GM20000 (cell line): ENCODE data around the gene VSIG10.
A peak's percentile ranks its signal among the peaks of the same experiment; 100 is the strongest.
"Not testable (repeated sequence)": the region's sequence is repeated elsewhere in the genome, so short reads cannot be mapped to it uniquely, and the experiment has no call there.

ENCODE experiments used
- DNase-seq: peaks from one replicate; pipeline ENCODE4 v3.0.0; 2012; ENCODE audit warnings: low spot score
- CTCF ChIP-seq: IDR thresholded peaks from 2 replicates; pipeline ENCODE4 v1.5.1; 2012; ENCODE audit warnings: mild to moderate bottlenecking, control low read depth; ENCODE audit errors: extremely low read depth, missing control alignments

VSIG10 gene

GRCh38 chr12:118140825-118141224, 37.0 kb upstream of the VSIG10 start:
- no peak for TF ChIP-seq CTCF

GRCh38 chr12:118137148-118137678, 33.4 kb upstream of the VSIG10 start:
- no peak for DNase-seq
- TF ChIP-seq CTCF, result no peak

More at GRCh38 chr12:118140825-118141224, 37.0 kb upstream of the VSIG10 start:
- DNase-seq, result no peak

GRCh38 chr12:118136559-118137003, 32.8 kb upstream of the VSIG10 start:
- peak; percentile 73 for DNase-seq

DNA sequence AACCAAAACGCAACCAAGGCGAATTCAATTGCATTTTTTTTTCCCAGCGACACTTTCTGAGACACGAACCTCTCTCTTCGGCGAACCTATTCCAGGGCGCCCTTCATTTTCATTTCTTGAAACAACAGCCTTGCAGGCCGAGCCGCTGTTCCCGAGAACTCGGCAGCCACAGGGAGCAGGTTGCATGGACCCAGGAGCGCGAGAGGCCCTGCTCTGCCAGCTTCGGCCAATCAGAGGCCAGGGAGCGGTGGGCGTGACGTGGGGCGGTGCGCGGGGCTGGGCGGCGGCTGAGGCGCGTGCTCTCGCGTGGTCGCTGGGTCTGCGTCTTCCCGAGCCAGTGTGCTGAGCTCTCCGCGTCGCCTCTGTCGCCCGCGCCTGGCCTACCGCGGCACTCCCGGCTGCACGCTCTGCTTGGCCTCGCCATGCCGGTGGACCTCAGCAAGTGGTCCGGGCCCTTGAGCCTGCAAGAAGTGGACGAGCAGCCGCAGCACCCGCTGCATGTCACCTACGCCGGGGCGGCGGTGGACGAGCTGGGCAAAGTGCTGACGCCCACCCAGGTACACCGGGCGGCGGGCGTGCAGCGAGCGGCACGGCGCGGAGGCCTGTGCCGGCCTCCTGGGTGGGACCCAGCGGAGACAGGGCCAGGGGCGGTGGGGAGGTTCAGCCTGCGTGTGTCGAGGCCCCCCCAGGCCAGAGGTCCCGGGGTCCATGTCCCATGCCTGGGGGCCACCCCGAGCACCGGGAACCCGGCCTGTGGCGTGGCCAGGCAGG, 32.2 kb upstream of the VSIG10 start, which contains the start of gene PEBP1:
PEBP1 (plus strand) TSS at position 337 of the 771 bp plus-strand sequence; CDS start at position 423, 86 bp downstream.
- DNase-seq, result peak; percentile 96
- no peak for TF ChIP-seq CTCF

More at GRCh38 chr12:118136559-118137003, 32.8 kb upstream of the VSIG10 start:
- TF ChIP-seq CTCF, result no peak

DNA sequence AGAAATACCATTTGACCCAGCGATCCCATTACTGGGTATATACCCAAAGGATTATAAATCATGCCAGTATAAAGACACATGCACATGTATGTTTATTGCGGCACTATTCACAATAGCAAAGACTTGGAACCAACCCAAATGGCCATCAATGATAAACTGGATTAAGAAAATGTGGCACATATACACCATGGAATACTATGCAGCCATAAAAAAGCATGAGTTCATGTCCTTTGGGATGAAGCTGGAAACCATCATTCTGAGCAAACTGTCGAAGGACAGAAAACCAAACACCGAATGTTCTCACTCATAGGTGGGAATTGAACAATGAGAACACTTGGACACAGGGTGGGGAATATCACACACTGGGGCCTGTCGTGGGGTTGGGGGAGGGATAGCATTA, 25.6 kb upstream of the VSIG10 start:
- not testable (repeated sequence) for DNase-seq

DNA sequence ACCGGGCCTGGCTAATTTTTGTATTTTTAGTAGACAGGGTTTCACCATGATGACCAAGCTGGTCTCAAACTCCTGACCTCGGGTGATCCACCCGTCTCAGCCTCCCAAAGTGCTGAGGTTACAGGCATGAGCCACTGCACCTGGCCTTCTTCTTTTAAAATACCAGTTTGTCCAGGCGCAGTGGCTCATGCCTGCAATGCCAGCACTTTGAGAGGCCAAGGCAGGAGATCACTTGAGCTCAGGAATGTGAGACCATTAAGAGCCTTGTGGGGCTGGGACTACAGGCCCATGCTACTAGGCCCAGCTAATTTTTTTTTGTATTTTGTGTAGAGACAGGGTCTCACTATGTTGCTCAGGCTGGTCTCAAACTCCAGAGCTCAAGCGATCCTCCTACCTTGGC, 24.1 kb upstream of the VSIG10 start:
- no peak for DNase-seq
- TF ChIP-seq CTCF, result no peak

DNA sequence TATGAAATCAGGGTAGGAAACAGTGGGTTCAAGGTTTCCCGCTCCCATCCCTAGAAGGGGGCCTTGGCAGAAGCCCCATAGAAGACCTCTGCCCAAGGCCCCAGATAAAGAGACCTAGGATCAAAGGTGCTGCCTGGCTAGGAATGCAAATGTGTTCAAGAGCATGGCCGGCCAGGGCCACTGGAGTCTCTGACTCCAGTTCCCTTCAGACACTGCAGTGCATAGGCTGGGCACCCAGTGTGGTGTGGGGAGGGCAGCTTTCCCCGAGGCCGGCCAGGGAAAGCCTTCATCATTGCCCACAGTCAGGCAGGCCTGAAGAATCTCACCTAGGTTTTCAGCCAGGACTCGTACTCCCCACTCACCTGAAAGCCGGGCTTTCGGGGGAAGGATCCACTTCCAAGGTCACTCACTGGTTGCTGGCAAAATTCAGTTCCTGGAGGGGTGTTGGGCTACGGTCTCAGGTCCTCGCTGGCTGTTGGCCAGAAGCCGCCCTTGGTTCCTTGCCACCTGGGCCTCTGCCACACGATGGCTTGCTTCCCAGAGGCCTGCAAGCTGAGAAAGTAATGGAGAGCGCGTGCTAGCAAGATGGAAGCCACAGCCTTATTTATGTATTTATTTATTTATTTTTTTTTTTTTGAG, 22.4 kb upstream of the VSIG10 start:
- TF ChIP-seq CTCF, result no peak
- DNase-seq, result no peak

DNA sequence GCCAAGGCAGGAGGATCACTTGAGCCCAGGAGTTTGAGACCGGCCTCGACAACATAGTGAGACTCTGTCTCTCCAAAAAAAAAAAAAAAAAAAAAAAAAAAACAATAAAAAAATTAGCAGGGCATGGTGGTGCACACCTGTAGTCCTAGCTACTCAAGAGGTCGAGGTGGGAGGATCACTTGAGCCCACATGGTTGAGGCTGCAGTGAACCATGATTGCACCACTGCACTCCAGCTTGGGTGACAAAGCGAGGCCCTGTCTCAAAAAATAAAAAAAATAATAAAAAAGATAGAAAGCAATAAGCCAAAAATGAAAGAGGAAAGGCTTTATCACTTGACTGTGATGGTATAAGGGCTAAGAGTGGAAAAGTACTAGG, 21.9 kb upstream of the VSIG10 start:
- DNase-seq, result no peak
- no peak for TF ChIP-seq CTCF
